SK-N-SH (cell line): Measurements from ENCODE around the gene PHACTR2. TPM values are rescaled to one million over a fixed set of nuclear protein-coding genes. Genes with fewer than 3 reads are reported as not detected.
"Not testable (repeated sequence)": the region's sequence is repeated elsewhere in the genome, so short reads cannot be mapped to it uniquely, and the experiment has no call there.

Experiments used
- CTCF ChIA-PET: fragments of 300-600, 350-600 bp; formaldehyde crosslinking; extraction: SDS; loops from one replicate; lab custom pipeline; 2021; lab: Yijun Ruan, JAX
- POLR2A ChIA-PET: fragments of 350-600 bp; sonication (Branson Sonifier 250); formaldehyde crosslinking; extraction: SDS; loops from one replicate; lab custom pipeline; 2020; ENCODE audit warnings: antibody characterized with exemption, inconsistent platforms; lab: Yijun Ruan, JAX
- DNase-seq: peaks from one replicate; pipeline ENCODE4 v3.0.0; 2012
- H2AFZ ChIP-seq: fragments of 200-600 bp; sonication (generic); 2 replicates; pipeline ENCODE4 v1.8.1; 2016; ENCODE audit warnings: antibody characterized with exemption, mild to moderate bottlenecking, low read depth
- H3F3A ChIP-seq: fragments of 200-600 bp; sonication (generic); replicated peaks from 2 replicates; pipeline ENCODE3; 2016; ENCODE audit warnings: antibody characterized with exemption, mild to moderate bottlenecking; ENCODE audit not compliant: insufficient read depth
- H3K27ac ChIP-seq, 2 experiments: fragments of 200-500 bp in 1 of 2; fragments of 200-600 bp in 1 of 2; sonication (Bioruptor generic) in 1 of 2; sonication (generic), shearing (Covaris generic) in 1 of 2; 2 replicates each; pipeline versions ENCODE4 v1.5.1 to v1.6.1; 2014 to 2016; ENCODE audit warnings: low read depth in 2 of 2, inconsistent platforms in 1 of 2, low read length in 1 of 2, mild to moderate bottlenecking in 1 of 2, mixed read lengths in 1 of 2
- H3K27me3 ChIP-seq: fragments of 200-600 bp; sonication (generic), shearing (Covaris generic); 2 replicates; pipeline ENCODE4 v1.6.1; 2016; ENCODE audit warnings: mixed run types; ENCODE audit not compliant: insufficient read depth
- H3K36me3 ChIP-seq, 2 experiments: fragments of 200-500 bp in 1 of 2; fragments of 200-600 bp in 1 of 2; sonication (Bioruptor generic) in 1 of 2; sonication (generic) in 1 of 2; replicated peaks in 1 of 2; 2 replicates each; pipeline versions ENCODE3 to v1.5.1; 2014 to 2016; ENCODE audit warnings: low read length in 1 of 2, mild to moderate bottlenecking in 1 of 2; ENCODE audit not compliant: insufficient read depth in 2 of 2, control insufficient read depth in 1 of 2
- H3K4me1 ChIP-seq, 2 experiments: fragments of 200-500 bp in 1 of 2; fragments of 200-600 bp in 1 of 2; sonication (Bioruptor generic) in 1 of 2; sonication (generic), shearing (Covaris generic) in 1 of 2; 2 replicates each; pipeline versions ENCODE4 v1.5.1 to v1.6.1; 2014 to 2016; ENCODE audit warnings: low read depth in 1 of 2, low read length in 1 of 2, mixed run types in 1 of 2; ENCODE audit not compliant: insufficient read depth in 2 of 2, control insufficient read depth in 1 of 2
- H3K4me2 ChIP-seq: fragments of 200-600 bp; sonication (generic), shearing (Covaris generic); 2 replicates; pipeline ENCODE4 v1.6.1; 2017; ENCODE audit warnings: mixed run types
- H3K4me3 ChIP-seq, 2 experiments: fragments of 200-500 bp in 1 of 2; fragments of 200-600 bp in 1 of 2; sonication (Bioruptor generic) in 1 of 2; sonication (generic), shearing (Covaris generic) in 1 of 2; 2 replicates each; pipeline versions ENCODE4 v1.5.1 to v1.8.1; 2014 to 2016; ENCODE audit warnings: low read depth in 2 of 2, inconsistent platforms in 1 of 2, low read length in 1 of 2, mild to moderate bottlenecking in 1 of 2, mixed read lengths in 1 of 2, moderate library complexity in 1 of 2
- H3K79me2 ChIP-seq: fragments of 200-600 bp; sonication (generic); 2 replicates; pipeline ENCODE4 v1.8.1; 2017; ENCODE audit warnings: mild to moderate bottlenecking; ENCODE audit not compliant: insufficient read depth
- H3K9ac ChIP-seq: fragments of 200-600 bp; sonication (generic); 2 replicates; pipeline ENCODE4 v1.6.1; 2017; ENCODE audit warnings: mixed run types
- H3K9me2 ChIP-seq: fragments of 200-600 bp; sonication (generic); 2 replicates; pipeline ENCODE4 v1.6.1; 2017; ENCODE audit warnings: mixed run types
- H3K9me3 ChIP-seq: fragments of 200-600 bp; sonication (generic); 2 replicates; pipeline ENCODE4 v1.6.1; 2017; ENCODE audit warnings: mixed run types, mild to moderate bottlenecking, moderate library complexity
- H4K20me1 ChIP-seq: fragments of 200-600 bp; sonication (generic); 2 replicates; pipeline ENCODE4 v1.6.1; 2017; ENCODE audit warnings: mild to moderate bottlenecking, mixed run types; ENCODE audit not compliant: insufficient read depth
- EZH2phosphoT487 ChIP-seq: fragments of 200-600 bp; sonication (generic); IDR thresholded peaks from 2 replicates; pipeline ENCODE4 v1.6.1; 2017; ENCODE audit warnings: low read depth, mixed run types, mild to moderate bottlenecking, antibody characterized with exemption, moderate library complexity, borderline replicate concordance
- GABPA ChIP-seq: IDR thresholded peaks from 2 replicates; pipeline ENCODE4 v1.4.0; 2012; ENCODE audit warnings: low read depth, mild to moderate bottlenecking
- GATA2 ChIP-seq: sonication (generic); formaldehyde crosslinking; IDR thresholded peaks from 2 replicates; pipeline ENCODE4 v1.5.0; 2020; ENCODE audit warnings: mild to moderate bottlenecking, missing genetic modification reagents
- MEF2A ChIP-seq: IDR thresholded peaks from 2 replicates; pipeline ENCODE4 v1.4.0; 2012; ENCODE audit warnings: low read depth, borderline replicate concordance
- MXI1 ChIP-seq: IDR thresholded peaks from 2 replicates; pipeline ENCODE4 v1.6.1; 2012; ENCODE audit warnings: mild to moderate bottlenecking, low read depth, low read length, improper control_type of control experiment
- NFIC ChIP-seq: IDR thresholded peaks from 2 replicates; pipeline ENCODE4 v1.4.0; 2012; ENCODE audit warnings: borderline replicate concordance
- PBX3 ChIP-seq: IDR thresholded peaks from 2 replicates; pipeline ENCODE4; 2012
- RAD21 ChIP-seq: IDR thresholded peaks from 2 replicates; pipeline ENCODE4 v1.6.1; 2012; ENCODE audit warnings: mild to moderate bottlenecking, low read length
- RCOR1 ChIP-seq: fragments of 150-350 bp; IDR thresholded peaks from 2 replicates; pipeline ENCODE4 v1.6.1; 2017; ENCODE audit warnings: antibody characterized with exemption, low read length
- REST ChIP-seq: IDR thresholded peaks from 2 replicates; pipeline ENCODE4 v1.6.1; 2012; ENCODE audit warnings: mild to moderate bottlenecking, low read depth, low read length, moderate library complexity
- RXRA ChIP-seq: IDR thresholded peaks from 2 replicates; pipeline ENCODE4 v1.4.0; 2012; ENCODE audit warnings: low read depth, mild to moderate bottlenecking, borderline replicate concordance
- SMC3 ChIP-seq: IDR thresholded peaks from 2 replicates; pipeline ENCODE4 v1.6.1; 2012; ENCODE audit warnings: low read depth, low read length, improper control_type of control experiment
- TAF1 ChIP-seq: IDR thresholded peaks from 2 replicates; pipeline ENCODE4 v1.6.1; 2012; ENCODE audit warnings: low read depth, mild to moderate bottlenecking, low read length, moderate library complexity, borderline replicate concordance
- TCF12 ChIP-seq: IDR thresholded peaks from 2 replicates; pipeline ENCODE4 v1.4.0; 2012
- USF1 ChIP-seq: IDR thresholded peaks from 2 replicates; pipeline ENCODE4 v1.4.0; 2012; ENCODE audit warnings: low read depth, borderline replicate concordance
- ZBTB33 ChIP-seq: IDR thresholded peaks from 2 replicates; pipeline ENCODE4 v1.4.0; 2012; ENCODE audit warnings: low read depth, borderline replicate concordance
- WGBS: methylation state at CpG from one replicate; pipeline ENCODE4 v1.1.6; 2017; ENCODE audit warnings: low lambda C conversion rate; 5-methylcytosine and 5-hydroxymethylcytosine counted together
- polyA plus RNA-seq, 3 experiments: library from polyadenylated mRNA; depleted of rRNA; stranded (reverse); fragments of >200 nt; gene quantifications; 2 replicates each; pipeline ENCODE4 v1.2.3, GENCODE V29; 2012

Gene PHACTR2
- polyA plus RNA-seq, 1 of the 3 experiments (the other 2 are of a cell fraction), result 5.0 TPM

DNA sequence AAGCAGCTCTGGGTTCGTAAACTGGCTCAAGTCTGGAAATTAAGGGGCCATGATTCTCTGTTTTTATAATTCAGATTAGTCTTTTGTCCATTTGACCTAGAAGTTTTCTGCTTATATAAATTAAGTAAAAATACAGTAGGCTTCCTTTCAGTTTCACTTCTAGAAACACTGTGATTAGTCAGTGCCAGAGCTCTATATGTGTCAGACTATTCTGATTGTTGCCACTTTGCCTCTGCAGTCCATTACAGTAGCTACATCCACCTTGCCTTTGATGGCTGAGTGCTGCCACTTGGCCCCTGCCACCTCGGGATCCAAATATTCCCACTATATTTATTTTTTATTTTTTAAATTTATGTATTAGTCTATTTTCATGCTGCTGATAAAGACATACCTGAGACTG, 194.4 kb downstream of the PHACTR2 start:
- DNase-seq, result no peak

GRCh38 chr6:143873600-143873999, 195.8 kb downstream of the PHACTR2 start:
- H3K9me3 ChIP-seq, H3K27me3 ChIP-seq, H3K9me2 ChIP-seq, H3K4me2 ChIP-seq, POLR2A ChIA-PET, CTCF ChIA-PET, H3K4me3 ChIP-seq, H3K4me1 ChIP-seq, H3K79me2 ChIP-seq, H4K20me1 ChIP-seq, H3K27ac ChIP-seq, DNase-seq, H2AFZ ChIP-seq, H3F3A ChIP-seq, H3K36me3 ChIP-seq, H3K9ac ChIP-seq: not testable (repeated sequence)
- WGBS, result 50% methylated on average over 2 of the region's 4 CpGs

More for the DNA sequence above, 194.4 kb downstream of the PHACTR2 start:
- H3K4me1 ChIP-seq, result no peaks in the 10 kb centered on the region
- H3F3A ChIP-seq, result no peaks in the 10 kb centered on the region
- H3K9me2 ChIP-seq, result no peaks in the 10 kb centered on the region
- H3K4me2 ChIP-seq, result no peak overlapping the region; the same call in 1 of the 2 replicates
- H3K27me3 ChIP-seq, result no peaks in the 10 kb centered on the region
- no peak overlapping the region for H2AFZ ChIP-seq
- WGBS, result 38% methylated on average over 2 of the region's 2 CpGs
- H3K36me3 ChIP-seq, result no peaks in the 10 kb centered on the region
- no peaks in the 10 kb centered on the region for H4K20me1 ChIP-seq
- no peaks in the 10 kb centered on the region for H3K9me3 ChIP-seq
- ChIA-PET POLR2A (no interaction called here), CTCF (no interaction called here)
- no peak for TF ChIP-seq GABPA
- TF ChIP-seq MXI1, result no peak
- TF ChIP-seq ZBTB33, result no peak
- TF ChIP-seq RCOR1, result no peak
- no peak for TF ChIP-seq MEF2A
- no peak for TF ChIP-seq TAF1
- TF ChIP-seq PBX3, result no peak
- no peak for TF ChIP-seq SMC3
- TF ChIP-seq GATA2 (CRISPR knock-in tag), result no peak
- TF ChIP-seq USF1, result no peak
- no peak for TF ChIP-seq NFIC
- TF ChIP-seq RAD21, result no peak
- TF ChIP-seq RXRA, result no peak
- TF ChIP-seq REST, result no peak
- no peak for TF ChIP-seq TCF12
- no peak for TF ChIP-seq EZH2phosphoT487
- no peak overlapping the region for H3K9ac ChIP-seq
- H3K4me3 ChIP-seq, result no peak overlapping the region
- H3K79me2 ChIP-seq, result no peaks in the 10 kb centered on the region
- H3K27ac ChIP-seq, result no peak overlapping the region

- H3K36me3 ChIP-seq, H3K9ac ChIP-seq, H3K4me1 ChIP-seq, H3K27ac ChIP-seq, H4K20me1 ChIP-seq, H3K4me3 ChIP-seq, H3K79me2 ChIP-seq, H3K9me2 ChIP-seq, H3K4me2 ChIP-seq, DNase-seq, POLR2A ChIA-PET, H3K27me3 ChIP-seq, CTCF ChIA-PET, H3K9me3 ChIP-seq, H2AFZ ChIP-seq, H3F3A ChIP-seq: not testable (repeated sequence)
Observed at GRCh38 chr6:143874503-143874902, 196.7 kb downstream of the PHACTR2 start.
